ENCODE data around the gene TSC22D4.

The TSC22D4 gene

GRCh38 chr7:100477871-100478267 is 1.1 kb downstream of the TSC22D4 start:
- Histone ChIP-seq H3K27me3 (replicated peaks) (no peaks in the 10 kb centered on the region), H3K36me3 (replicated peaks) (peaks cover 10% of the 10 kb centered on the region), H3K4me3 (ENCODE audit: low read depth, low read length) (peak overlapping the region; percentile 92), H3K27ac (no peak overlapping the region)
- no peak for DNase-seq
- no peak for TF ChIP-seq CTCF (IDR thresholded peaks at IDR 0.05; ENCODE audit: low read depth, low read length, missing control alignments)
- in situ Hi-C loops (cut with HindIII; ENCODE audit: low pct_ligation_motif_present, low sequenced_read_pairs), result no loop called here

GRCh38 chr7:100476903-100477870 is 1.8 kb downstream of the TSC22D4 start:
- in situ Hi-C loops (cut with HindIII; ENCODE audit: low pct_ligation_motif_present, low sequenced_read_pairs), result no loop called here
- Histone ChIP-seq H3K27me3 (replicated peaks) (no peaks in the 10 kb centered on the region), H3K36me3 (replicated peaks) (peaks cover 11% of the 10 kb centered on the region), H3K4me3 (ENCODE audit: low read depth, low read length) (peak overlapping the region; percentile 92), H3K27ac (no peak overlapping the region)
- DNase-seq, result no peak
- peak; percentile 54 for TF ChIP-seq CTCF (IDR thresholded peaks at IDR 0.05; ENCODE audit: low read depth, low read length, missing control alignments)

- no peak for DNase-seq
- no peak for TF ChIP-seq CTCF (IDR thresholded peaks at IDR 0.05; ENCODE audit: low read depth, low read length, missing control alignments)
- peak overlapping the region; percentile 92 for H3K4me3 ChIP-seq (ENCODE audit: low read depth, low read length)
- H3K36me3 ChIP-seq (replicated peaks), result peaks cover 14% of the 10 kb centered on the region
- in situ Hi-C loops (cut with HindIII; ENCODE audit: low pct_ligation_motif_present, low sequenced_read_pairs), result no loop called here
- H3K27ac ChIP-seq, result no peak overlapping the region
- no peaks in the 10 kb centered on the region for H3K27me3 ChIP-seq (replicated peaks)
Measured at GRCh38 chr7:100476101-100476780, 2.8 kb downstream of the TSC22D4 start.

GRCh38 chr7:100475549-100475948 is 3.5 kb downstream of the TSC22D4 start:
- Histone ChIP-seq H3K36me3 (replicated peaks) (peaks cover 18% of the 10 kb centered on the region), H3K27ac (no peak overlapping the region), H3K27me3 (replicated peaks) (no peaks in the 10 kb centered on the region), H3K4me3 (ENCODE audit: low read depth, low read length) (peak overlapping the region; percentile 5)
- in situ Hi-C loops (cut with HindIII; ENCODE audit: low pct_ligation_motif_present, low sequenced_read_pairs), result no loop called here
- no peak for TF ChIP-seq CTCF (IDR thresholded peaks at IDR 0.05; ENCODE audit: low read depth, low read length, missing control alignments)
- no peak for DNase-seq

GRCh38 chr7:100472854-100473499 is 6.0 kb downstream of the TSC22D4 start:
- no peak for TF ChIP-seq CTCF (IDR thresholded peaks at IDR 0.05; ENCODE audit: low read depth, low read length, missing control alignments)
- in situ Hi-C loops (cut with HindIII; ENCODE audit: low pct_ligation_motif_present, low sequenced_read_pairs), result no loop called here
- peaks cover 35% of the 10 kb centered on the region for H3K36me3 ChIP-seq (replicated peaks)
- peak; percentile 52 for DNase-seq
- H3K27ac ChIP-seq, result peak overlapping the region; percentile 10
- no peak overlapping the region for H3K4me3 ChIP-seq (ENCODE audit: low read depth, low read length)
- no peaks in the 10 kb centered on the region for H3K27me3 ChIP-seq (replicated peaks)
